GM18502 (cell line): ENCODE measurements around the gene OTOGL.

Experiments
- ATAC-seq: cut with Tn5 transposase; IDR thresholded peaks from one replicate; pipeline ENCODE4 v1.9.1; 2021; ENCODE audit warnings: mild to moderate bottlenecking; ENCODE audit not compliant: unreplicated experiment, poor library complexity

Gene OTOGL

GRCh38 chr12:80320121-80320678 lies 220.9 kb downstream of the OTOGL start:
- no peak for ATAC-seq

- no peak for ATAC-seq
These were observed 222.3 kb downstream of the OTOGL start for GRCh38 chr12:80321653-80322052.

GRCh38 chr12:80325167-80325959 lies 226.0 kb downstream of the OTOGL start:
- ATAC-seq, result no peak

- no peak for ATAC-seq
These were observed 233.5 kb downstream of the OTOGL start for GRCh38 chr12:80332827-80333226.

- no peak for ATAC-seq
These were observed 253.1 kb downstream of the OTOGL start for GRCh38 chr12:80352474-80352873.

GRCh38 chr12:80353254-80353653 lies 253.9 kb downstream of the OTOGL start:
- ATAC-seq, result no peak

- peak; percentile 49 for ATAC-seq
These were observed 256.8 kb downstream of the OTOGL start for GRCh38 chr12:80356097-80356496.

GRCh38 chr12:80359703-80360102 lies 260.4 kb downstream of the OTOGL start:
- no peak for ATAC-seq

- ATAC-seq, result no peak
These were observed 264.7 kb downstream of the OTOGL start for GRCh38 chr12:80364056-80364455.

- no peak for ATAC-seq
These were observed 274.3 kb downstream of the OTOGL start for GRCh38 chr12:80373666-80374065.

- ATAC-seq, result no peak
These were observed 275.3 kb downstream of the OTOGL start for GRCh38 chr12:80374615-80375014.

- ATAC-seq, result no peak
These were observed 277.9 kb downstream of the OTOGL start for GRCh38 chr12:80377140-80377794.

- ATAC-seq, result no peak
These were observed 281.8 kb downstream of the OTOGL start for GRCh38 chr12:80381121-80381520.

- no peak for ATAC-seq
These were observed 282.9 kb downstream of the OTOGL start for GRCh38 chr12:80382254-80382653.

- no peak for ATAC-seq
These were observed 301.2 kb downstream of the OTOGL start for GRCh38 chr12:80400571-80400991.

GRCh38 chr12:80401191-80401590 lies 301.9 kb downstream of the OTOGL start:
- ATAC-seq, result no peak

GRCh38 chr12:80404629-80405028 lies 305.3 kb downstream of the OTOGL start:
- no peak for ATAC-seq

GRCh38 chr12:80406253-80406652 lies 306.9 kb downstream of the OTOGL start:
- no peak for ATAC-seq

GRCh38 chr12:80411787-80412186 lies 312.4 kb downstream of the OTOGL start:
- peak; percentile 58 for ATAC-seq

- peak; percentile 80 for ATAC-seq
These were observed 313.1 kb downstream of the OTOGL start for GRCh38 chr12:80412343-80412953.

- no peak for ATAC-seq
These were observed 314.1 kb downstream of the OTOGL start for GRCh38 chr12:80413462-80413861.
